OCI-LY1 (cell line): ENCODE results near the gene WDFY2.

Experiments
- H2AFZ ChIP-seq: fragments of 200-600 bp; sonication (generic), shearing (Covaris generic); 2 replicates; pipeline ENCODE4 v1.6.0; 2014; ENCODE audit warnings: antibody characterized with exemption, mild to moderate bottlenecking, low read length
- H3F3A ChIP-seq: fragments of 200-600 bp; sonication (generic), shearing (Covaris generic); 2 replicates; pipeline ENCODE4 v1.6.0; 2014; ENCODE audit warnings: mild to moderate bottlenecking, antibody characterized with exemption, low read length, moderate library complexity; ENCODE audit not compliant: insufficient read depth
- H3K27ac ChIP-seq: fragments of 200-600 bp; sonication (generic); 2 replicates; pipeline ENCODE4 v1.5.1; 2014; ENCODE audit warnings: low read length, mixed run types, mild to moderate bottlenecking, low read depth; ENCODE audit not compliant: poor library complexity, severe bottlenecking
- H3K27me3 ChIP-seq: fragments of 200-600 bp; sonication (generic); 2 replicates; pipeline ENCODE4 v1.6.0; 2014; ENCODE audit warnings: antibody characterized with exemption, mild to moderate bottlenecking, low read length, moderate library complexity; ENCODE audit not compliant: insufficient read depth
- H3K36me3 ChIP-seq: fragments of 200-600 bp; sonication (generic); 2 replicates; pipeline ENCODE4 v1.6.1; 2014; ENCODE audit warnings: mild to moderate bottlenecking, antibody characterized with exemption, low read length, moderate library complexity, mixed read lengths; ENCODE audit not compliant: insufficient read depth
- H3K4me1 ChIP-seq: fragments of 200-600 bp; sonication (generic); 2 replicates; pipeline ENCODE4 v1.5.1; 2014; ENCODE audit warnings: mild to moderate bottlenecking, low read length, moderate library complexity; ENCODE audit not compliant: insufficient read depth, severe bottlenecking
- H3K4me2 ChIP-seq: fragments of 200-600 bp; sonication (generic), shearing (Covaris generic); 2 replicates; pipeline ENCODE4 v1.6.1; 2014; ENCODE audit warnings: low read length
- H3K4me3 ChIP-seq: fragments of 200-600 bp; sonication (generic); 2 replicates; pipeline ENCODE4 v1.5.1; 2014; ENCODE audit warnings: low read length, low read depth, mild to moderate bottlenecking, mixed read lengths; ENCODE audit not compliant: poor library complexity, severe bottlenecking
- H3K79me2 ChIP-seq: fragments of 200-600 bp; shearing (Covaris generic); 2 replicates; pipeline ENCODE4 v1.6.1; 2016; ENCODE audit warnings: mixed run types, low read length, mixed read lengths; ENCODE audit not compliant: insufficient read depth
- H3K9ac ChIP-seq: fragments of 200-600 bp; sonication (generic), shearing (Covaris generic); 2 replicates; pipeline ENCODE4 v1.6.1; 2014; ENCODE audit warnings: mild to moderate bottlenecking, low read length, mixed read lengths
- H3K9me2 ChIP-seq: fragments of 200-600 bp; sonication (generic), shearing (Covaris generic); 2 replicates; pipeline ENCODE4 v1.6.1; 2014; ENCODE audit warnings: low read depth, mild to moderate bottlenecking, low read length, mixed read lengths
- H3K9me3 ChIP-seq: fragments of 200-600 bp; shearing (Covaris generic); 2 replicates; pipeline ENCODE4 v1.6.1; 2014; ENCODE audit warnings: low read length, mixed read lengths
- H4K20me1 ChIP-seq: fragments of 200-600 bp; sonication (generic), shearing (Covaris generic); 2 replicates; pipeline ENCODE4 v1.6.0; 2016; ENCODE audit warnings: mild to moderate bottlenecking, low read length; ENCODE audit not compliant: insufficient read depth
- CTCF ChIP-seq: fragments of 200-600 bp; sonication (generic), shearing (Covaris generic); IDR thresholded peaks from 2 replicates; pipeline ENCODE4 v1.5.1; 2017; ENCODE audit warnings: mild to moderate bottlenecking, antibody characterized with exemption, low read length, moderate library complexity, mixed read lengths
- EZH2 ChIP-seq: fragments of 200-600 bp; sonication (generic), shearing (Covaris generic); IDR thresholded peaks from 2 replicates; pipeline ENCODE4 v1.8.0; 2017; ENCODE audit warnings: borderline replicate concordance, mixed run types, mild to moderate bottlenecking, antibody characterized with exemption, low read length, moderate library complexity, mixed read lengths

Gene WDFY2

GRCh38 chr13:51721496-51721895, 137.2 kb downstream of the WDFY2 start:
- H2AFZ ChIP-seq = no peak overlapping the region
- H3K27ac ChIP-seq = no peak overlapping the region

GRCh38 chr13:51723529-51723928, 139.3 kb downstream of the WDFY2 start:
- no peak overlapping the region for H3K27ac ChIP-seq
- no peak overlapping the region for H3K4me3 ChIP-seq
- H3K79me2 ChIP-seq = no peaks in the 10 kb centered on the region

More at GRCh38 chr13:51721496-51721895, 137.2 kb downstream of the WDFY2 start:
- Histone ChIP-seq H4K20me1 (no peaks in the 10 kb centered on the region), H3F3A (no peaks in the 10 kb centered on the region), H3K4me2 (no peak overlapping the region), H3K36me3 (no peaks in the 10 kb centered on the region), H3K9me2 (no peaks in the 10 kb centered on the region), H3K9me3 (no peaks in the 10 kb centered on the region), H3K79me2 (no peaks in the 10 kb centered on the region), H3K4me1 (no peaks in the 10 kb centered on the region), H3K27me3 (no peaks in the 10 kb centered on the region), H3K9ac (no peak overlapping the region), H3K4me3 (no peak overlapping the region)
- no peak for TF ChIP-seq EZH2

GRCh38 chr13:51724721-51725120, 140.5 kb downstream of the WDFY2 start:
- Histone ChIP-seq H3F3A (no peaks in the 10 kb centered on the region), H3K9me3 (no peaks in the 10 kb centered on the region), H3K36me3 (no peaks in the 10 kb centered on the region), H3K4me2 (no peak overlapping the region), H3K9me2 (no peaks in the 10 kb centered on the region), H3K27me3 (no peaks in the 10 kb centered on the region), H3K27ac (no peak overlapping the region), H2AFZ (no peak overlapping the region), H4K20me1 (no peaks in the 10 kb centered on the region), H3K4me1 (no peaks in the 10 kb centered on the region), H3K79me2 (no peaks in the 10 kb centered on the region), H3K9ac (no peak overlapping the region), H3K4me3 (no peak overlapping the region)
- TF ChIP-seq EZH2 (no peak), CTCF (no peak)

More at GRCh38 chr13:51723529-51723928, 139.3 kb downstream of the WDFY2 start:
- H3K9me2 ChIP-seq = no peaks in the 10 kb centered on the region
- no peaks in the 10 kb centered on the region for H3K4me1 ChIP-seq
- H3K27me3 ChIP-seq = no peaks in the 10 kb centered on the region
- no peaks in the 10 kb centered on the region for H3F3A ChIP-seq
- no peaks in the 10 kb centered on the region for H3K9me3 ChIP-seq
- TF ChIP-seq EZH2 (no peak), CTCF (no peak)
- H3K36me3 ChIP-seq = no peaks in the 10 kb centered on the region
- H2AFZ ChIP-seq = no peak overlapping the region
- no peak overlapping the region for H3K9ac ChIP-seq
- no peak overlapping the region for H3K4me2 ChIP-seq
- H4K20me1 ChIP-seq = no peaks in the 10 kb centered on the region

- H3K9ac ChIP-seq = no peak overlapping the region
- no peak overlapping the region for H2AFZ ChIP-seq
- no peaks in the 10 kb centered on the region for H3F3A ChIP-seq
- no peak overlapping the region for H3K4me3 ChIP-seq
- no peak for TF ChIP-seq EZH2
- no peak for TF ChIP-seq CTCF
- H3K27ac ChIP-seq = no peak overlapping the region
- H3K9me2 ChIP-seq = no peaks in the 10 kb centered on the region
- H3K79me2 ChIP-seq = no peaks in the 10 kb centered on the region
- H3K36me3 ChIP-seq = no peaks in the 10 kb centered on the region
- H3K4me1 ChIP-seq = no peaks in the 10 kb centered on the region
- no peaks in the 10 kb centered on the region for H3K9me3 ChIP-seq
- H3K27me3 ChIP-seq = no peaks in the 10 kb centered on the region
- no peaks in the 10 kb centered on the region for H4K20me1 ChIP-seq
- no peak overlapping the region for H3K4me2 ChIP-seq
These were observed 142.4 kb downstream of the WDFY2 start for GRCh38 chr13:51726446-51727193.
